CD4-positive, alpha-beta T cell (primary cell): ENCODE results near the gene RHOU. TPM values are rescaled to one million over a fixed set of nuclear protein-coding genes. Genes with fewer than 3 reads are reported as not detected.

Experiments
- ATAC-seq: fragments of 200-7000 bp; cut with Tn5 transposase; one replicate; pipeline ENCODE4 v1.10.0; 2022; ENCODE audit warnings: mild to moderate bottlenecking; ENCODE audit not compliant: poor library complexity
- CTCF ChIA-PET: fragments of 350-600 bp; sonication (Branson Sonifier 250); formaldehyde crosslinking; loops from one replicate; lab custom pipeline; 2021; ENCODE audit warnings: antibody characterized with exemption, inconsistent platforms; lab: Charles Lee
- POLR2A ChIA-PET: fragments of 350-600 bp; sonication (Branson Sonifier 250); formaldehyde crosslinking; loops from one replicate; lab custom pipeline; 2021; ENCODE audit warnings: antibody characterized with exemption, inconsistent platforms; lab: Charles Lee
- DNase-seq, 14 experiments: peaks; one replicate each; pipeline ENCODE4 v3.0.0-alpha.2; 2013 to 2020; ENCODE audit warnings: mixed read lengths in 2 of 14
- H3K27ac ChIP-seq, 2 donors: one replicate each; pipeline versions ENCODE4 v1.5.1 to v1.7.0; 2013; ENCODE audit warnings: low read length in 2 of 2, low read depth in 1 of 2, mild to moderate bottlenecking in 1 of 2
- H3K27me3 ChIP-seq, 2 experiments: 1 replicate in 1 of 2; 2 replicates in 1 of 2; pipeline versions ENCODE4 v1.6.1 to v1.7.0; 2013; ENCODE audit warnings: low read length in 2 of 2, control low read depth in 1 of 2, mild to moderate bottlenecking in 1 of 2, moderate library complexity in 1 of 2; ENCODE audit not compliant: insufficient read depth in 2 of 2, control insufficient read depth in 1 of 2
- H3K36me3 ChIP-seq: one replicate; pipeline ENCODE4 v1.6.1; 2013; ENCODE audit warnings: low read length, control low read depth; ENCODE audit not compliant: insufficient read depth
- H3K4me1 ChIP-seq: one replicate; pipeline ENCODE4 v1.6.1; 2013; ENCODE audit warnings: low read length, control low read depth; ENCODE audit not compliant: insufficient read depth
- H3K4me3 ChIP-seq: one replicate; pipeline ENCODE4 v1.5.1; 2013; ENCODE audit warnings: mild to moderate bottlenecking, low read length, moderate library complexity
- H3K9me3 ChIP-seq, 2 experiments: 1 replicate in 1 of 2; 2 replicates in 1 of 2; pipeline versions ENCODE4 v1.6.1 to v1.7.0; 2013; ENCODE audit warnings: low read length in 2 of 2, mild to moderate bottlenecking in 2 of 2, control low read depth in 1 of 2, moderate library complexity in 1 of 2; ENCODE audit not compliant: control insufficient read depth in 1 of 2, insufficient read depth in 1 of 2
- H3K27ac Mint-ChIP-seq: one replicate; pipeline ENCODE4 v1.8.0; 2020; ENCODE audit warnings: mixed read lengths
- H3K27me3 Mint-ChIP-seq: one replicate; pipeline ENCODE4 v1.8.0; 2021; ENCODE audit warnings: mixed read lengths
- H3K36me3 Mint-ChIP-seq: one replicate; pipeline ENCODE4 v1.8.0; 2021; ENCODE audit warnings: low read depth, mixed read lengths
- H3K4me1 Mint-ChIP-seq: one replicate; pipeline ENCODE4 v1.8.0; 2021; ENCODE audit warnings: low read depth, mixed read lengths
- H3K4me3 Mint-ChIP-seq: one replicate; pipeline ENCODE4 v1.8.0; 2020; ENCODE audit warnings: mild to moderate bottlenecking, mixed read lengths
- H3K9me3 Mint-ChIP-seq: one replicate; pipeline ENCODE4 v1.8.0; 2020; ENCODE audit warnings: mixed read lengths
- CTCF ChIP-seq: fragments of 200-600 bp; IDR thresholded peaks from one replicate; pipeline ENCODE4 v1.8.0; 2022; ENCODE audit warnings: antibody characterized with exemption, mild to moderate bottlenecking
- intact Hi-C, 2 experiments: fragments of 100-400 bp; cut with DNase I in 1 of 2; cut with micrococcal nuclease in 1 of 2; formaldehyde crosslinking; loops; one replicate each; pipeline versions ENCODE4 v1.15.1 to v1.9.0; 2023 to 2025; cut with DNase I, micrococcal nuclease
- total RNA-seq, 174 experiments: library from RNA in 2 of 174; stranded (reverse) in 2 of 174; gene quantifications; one replicate each; pipeline ENCODE4 v1.2.3 and lab custom pipeline; 2021 to 2026

The RHOU gene
- total RNA-seq, 2 experiments from 2014 or later: 1.2 TPM

GRCh38 chr1:228752675-228753265, 17.5 kb downstream of the RHOU start:
- Histone ChIP-seq H3K4me1 (peaks cover 6% of the 10 kb centered on the region), H3K36me3 (no peaks in the 10 kb centered on the region), H3K27me3 (no peaks in the 10 kb centered on the region), H3K4me3 (no peak overlapping the region), H3K9me3 (peaks cover 0 to 7% of the 10 kb centered on the region in 2 experiments), H3K27ac (no peak overlapping the region)
- CTCF ChIA-PET: no interaction called here
- no peak for TF ChIP-seq CTCF
- intact Hi-C loops: no loop called here
- Mint-ChIP-seq H3K27ac (no peak overlapping the region), H3K4me3 (no peak overlapping the region), H3K27me3 (peaks cover 16% of the 10 kb centered on the region), H3K9me3 (no peaks in the 10 kb centered on the region), H3K36me3 (no peaks in the 10 kb centered on the region), H3K4me1 (peaks cover 7% of the 10 kb centered on the region)
- ATAC-seq: no peak
- no peak for DNase-seq
- POLR2A ChIA-PET: no interaction called here

- Histone ChIP-seq H3K4me3 (no peak overlapping the region), H3K36me3 (no peaks in the 10 kb centered on the region), H3K9me3 (peaks cover 0 to 7% of the 10 kb centered on the region in 2 experiments), H3K27me3 (no peaks in the 10 kb centered on the region), H3K27ac (no peak overlapping the region), H3K4me1 (peaks cover 3% of the 10 kb centered on the region)
- DNase-seq (no peak), ATAC-seq (no peak)
- Mint-ChIP-seq H3K4me1 (peaks cover 5% of the 10 kb centered on the region), H3K4me3 (no peak overlapping the region), H3K27me3 (peaks cover 16% of the 10 kb centered on the region), H3K36me3 (no peaks in the 10 kb centered on the region), H3K9me3 (no peaks in the 10 kb centered on the region), H3K27ac (no peak overlapping the region)
- CTCF ChIA-PET: no interaction called here
- POLR2A ChIA-PET: no interaction called here
- TF ChIP-seq CTCF: no peak
- intact Hi-C loops: no loop called here
Measured at GRCh38 chr1:228753287-228753686, 18.0 kb downstream of the RHOU start.

- Mint-ChIP-seq H3K4me1 (no peaks in the 10 kb centered on the region), H3K9me3 (no peaks in the 10 kb centered on the region), H3K36me3 (no peaks in the 10 kb centered on the region), H3K27ac (no peak overlapping the region), H3K4me3 (no peak overlapping the region), H3K27me3 (peaks cover 16% of the 10 kb centered on the region)
- no peak overlapping the region for H3K4me3 ChIP-seq
- H3K27me3 ChIP-seq: no peaks in the 10 kb centered on the region
- ATAC-seq (no peak), DNase-seq (no peak)
- no peak for TF ChIP-seq CTCF
- no peaks in the 10 kb centered on the region for H3K4me1 ChIP-seq
- H3K27ac ChIP-seq: no peak overlapping the region
- intact Hi-C loops: no loop called here
- H3K36me3 ChIP-seq: no peaks in the 10 kb centered on the region
- peaks cover 0 to 7% of the 10 kb centered on the region in 2 experiments for H3K9me3 ChIP-seq
- ChIA-PET POLR2A (no interaction called here), CTCF (no interaction called here)
Measured at GRCh38 chr1:228753786-228754360, 18.6 kb downstream of the RHOU start.
